ENCODE results near the gene CA9. TPM values are rescaled to one million over a fixed set of nuclear protein-coding genes. Genes with fewer than 3 reads are reported as not detected.
A peak's percentile ranks its signal among the peaks of the same experiment; 100 is the strongest.

Gene CA9
- polyA plus RNA-seq, 1 experiment: 0.13 TPM

DNA sequence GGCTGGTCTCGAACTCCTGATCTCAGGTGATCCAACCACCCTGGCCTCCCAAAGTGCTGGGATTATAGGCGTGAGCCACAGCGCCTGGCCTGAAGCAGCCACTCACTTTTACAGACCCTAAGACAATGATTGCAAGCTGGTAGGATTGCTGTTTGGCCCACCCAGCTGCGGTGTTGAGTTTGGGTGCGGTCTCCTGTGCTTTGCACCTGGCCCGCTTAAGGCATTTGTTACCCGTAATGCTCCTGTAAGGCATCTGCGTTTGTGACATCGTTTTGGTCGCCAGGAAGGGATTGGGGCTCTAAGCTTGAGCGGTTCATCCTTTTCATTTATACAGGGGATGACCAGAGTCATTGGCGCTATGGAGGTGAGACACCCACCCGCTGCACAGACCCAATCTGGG is 1.5 kb downstream of the CA9 start:
- no peak for DNase-seq (ENCODE audit: low read depth)
- H3K4me3 ChIP-seq (ENCODE audit: low read depth, low read length): peak overlapping the region; percentile 38
- ChIA-PET CTCF (interaction anchor here (1.2 to 5.0 kb wide), 6 partner anchors 9 to 28 kb away, joined by 3 to 29 read pairs (median 5); partner anchors contain the start of genes ARHGEF39, CCDC107 and RMRP), POLR2A (interaction anchor here (1.0 kb wide), 1 partner anchor 12 kb away, joined by 6 read pairs; no protein-coding TSS in a partner anchor)
- no peaks in the 10 kb centered on the region for H3K36me3 ChIP-seq (ENCODE audit: control insufficient read depth, insufficient read depth, low read length)
- TF ChIP-seq, protein P1, sequence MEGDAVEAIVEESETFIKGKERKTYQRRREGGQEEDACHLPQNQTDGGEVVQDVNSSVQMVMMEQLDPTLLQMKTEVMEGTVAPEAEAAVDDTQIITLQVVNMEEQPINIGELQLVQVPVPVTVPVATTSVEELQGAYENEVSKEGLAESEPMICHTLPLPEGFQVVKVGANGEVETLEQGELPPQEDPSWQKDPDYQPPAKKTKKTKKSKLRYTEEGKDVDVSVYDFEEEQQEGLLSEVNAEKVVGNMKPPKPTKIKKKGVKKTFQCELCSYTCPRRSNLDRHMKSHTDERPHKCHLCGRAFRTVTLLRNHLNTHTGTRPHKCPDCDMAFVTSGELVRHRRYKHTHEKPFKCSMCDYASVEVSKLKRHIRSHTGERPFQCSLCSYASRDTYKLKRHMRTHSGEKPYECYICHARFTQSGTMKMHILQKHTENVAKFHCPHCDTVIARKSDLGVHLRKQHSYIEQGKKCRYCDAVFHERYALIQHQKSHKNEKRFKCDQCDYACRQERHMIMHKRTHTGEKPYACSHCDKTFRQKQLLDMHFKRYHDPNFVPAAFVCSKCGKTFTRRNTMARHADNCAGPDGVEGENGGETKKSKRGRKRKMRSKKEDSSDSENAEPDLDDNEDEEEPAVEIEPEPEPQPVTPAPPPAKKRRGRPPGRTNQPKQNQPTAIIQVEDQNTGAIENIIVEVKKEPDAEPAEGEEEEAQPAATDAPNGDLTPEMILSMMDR (IDR thresholded peaks at IDR 0.05; ENCODE audit: insufficient read depth, low read depth, low read length): no peak
- H3K27me3 ChIP-seq (ENCODE audit: control insufficient read depth, insufficient read depth, low read length): no peaks in the 10 kb centered on the region

GRCh38 chr9:35675732-35676392 is 2.1 kb downstream of the CA9 start:
- Histone ChIP-seq H3K27me3 (ENCODE audit: control insufficient read depth, insufficient read depth, low read length) (no peaks in the 10 kb centered on the region), H3K4me3 (ENCODE audit: low read depth, low read length) (peak overlapping the region; percentile 38), H3K36me3 (ENCODE audit: control insufficient read depth, insufficient read depth, low read length) (no peaks in the 10 kb centered on the region)
- CTCF ChIA-PET: interaction anchor here (0.9 to 5.0 kb wide), 7 partner anchors 10 to 53 kb away, joined by 3 to 29 read pairs (median 5); partner anchors contain the start of genes ARHGEF39, CCDC107 and RMRP
- DNase-seq (ENCODE audit: low read depth): no peak
- POLR2A ChIA-PET: interaction anchor here (1.0 kb wide), 1 partner anchor 12 kb away, joined by 6 read pairs; no protein-coding TSS in a partner anchor
- TF ChIP-seq, protein P1 (IDR thresholded peaks at IDR 0.05; ENCODE audit: insufficient read depth, low read depth, low read length): no peak

DNA sequence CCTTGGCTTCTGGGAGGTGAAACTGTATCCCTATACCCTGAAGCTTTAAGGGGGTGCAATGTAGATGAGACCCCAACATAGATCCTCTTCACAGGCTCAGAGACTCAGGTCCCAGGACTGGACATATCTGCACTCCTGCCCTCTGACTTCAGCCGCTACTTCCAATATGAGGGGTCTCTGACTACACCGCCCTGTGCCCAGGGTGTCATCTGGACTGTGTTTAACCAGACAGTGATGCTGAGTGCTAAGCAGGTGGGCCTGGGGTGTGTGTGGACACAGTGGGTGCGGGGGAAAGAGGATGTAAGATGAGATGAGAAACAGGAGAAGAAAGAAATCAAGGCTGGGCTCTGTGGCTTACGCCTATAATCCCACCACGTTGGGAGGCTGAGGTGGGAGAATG is 5.4 kb downstream of the CA9 start:
- H3K4me3 ChIP-seq (ENCODE audit: low read depth, low read length): no peak overlapping the region
- DNase-seq (ENCODE audit: low read depth): no peak
- H3K36me3 ChIP-seq (ENCODE audit: control insufficient read depth, insufficient read depth, low read length): peaks cover 23% of the 10 kb centered on the region
- TF ChIP-seq, protein P1 (IDR thresholded peaks at IDR 0.05; ENCODE audit: insufficient read depth, low read depth, low read length): no peak
- H3K27me3 ChIP-seq (ENCODE audit: control insufficient read depth, insufficient read depth, low read length): no peaks in the 10 kb centered on the region
- POLR2A ChIA-PET: interaction anchor here (1.9 kb wide), 1 partner anchor 49 kb away, joined by 6 read pairs; no protein-coding TSS in a partner anchor
- CTCF ChIA-PET: interaction anchor here (0.6 to 1.7 kb wide), 3 partner anchors 14 to 56 kb away, joined by 3 to 8 read pairs (median 4); partner anchors contain the start of gene ARHGEF39

GRCh38 chr9:35679766-35680330 is 6.1 kb downstream of the CA9 start:
- Histone ChIP-seq H3K4me3 (ENCODE audit: low read depth, low read length) (no peak overlapping the region), H3K36me3 (ENCODE audit: control insufficient read depth, insufficient read depth, low read length) (peaks cover 28% of the 10 kb centered on the region), H3K27me3 (ENCODE audit: control insufficient read depth, insufficient read depth, low read length) (no peaks in the 10 kb centered on the region)
- TF ChIP-seq, protein P1 (IDR thresholded peaks at IDR 0.05; ENCODE audit: insufficient read depth, low read depth, low read length): no peak
- ChIA-PET POLR2A (interaction anchor here (0.6 to 1.9 kb wide), 4 partner anchors 9 to 53 kb away, joined by 3 to 6 read pairs (median 4); partner anchors contain the start of gene CREB3), CTCF (interaction anchor here (0.6 to 1.7 kb wide), 5 partner anchors 15 to 69 kb away, joined by 3 to 8 read pairs (median 4); partner anchors contain the start of genes ARHGEF39 and CCDC107)
- DNase-seq (ENCODE audit: low read depth): no peak
